Thoracic aorta (tissue), 2 donors: Measurements from ENCODE around the gene RCAN3. TPM values are rescaled to one million over a fixed set of nuclear protein-coding genes. Genes with fewer than 3 reads are reported as not detected.

Experiments used
- ATAC-seq: fragments of 150-250 bp; one replicate; pipeline ENCODE4 v1.8.0; 2017; ENCODE audit warnings: low read depth; ENCODE audit not compliant: insufficient number of reproducible peaks, low FRiP score
- DNase-seq: peaks from one replicate; pipeline ENCODE4 v3.0.0-alpha.2; 2020; ENCODE audit warnings: low spot score
- H3K27ac ChIP-seq, 2 donors: fragments of 200-600 bp; sonication (generic); 1 replicate in 1 of 2; 2 replicates in 1 of 2; pipeline ENCODE4 v1.5.1; 2016; ENCODE audit warnings: mild to moderate bottlenecking in 2 of 2, moderate library complexity in 2 of 2
- H3K27me3 ChIP-seq: fragments of 200-600 bp; sonication (generic); replicated peaks from 2 replicates; pipeline ENCODE4 v1.6.0; 2016; ENCODE audit warnings: mild to moderate bottlenecking; ENCODE audit not compliant: insufficient read depth
- H3K36me3 ChIP-seq: fragments of 200-600 bp; sonication (generic); one replicate; pipeline ENCODE4 v1.5.1; 2016
- H3K4me1 ChIP-seq, 2 donors: fragments of 200-600 bp; sonication (generic); 1 replicate in 1 of 2; 2 replicates in 1 of 2; pipeline versions ENCODE4 v1.5.1 to v1.6.0; 2016; ENCODE audit warnings: low read depth in 2 of 2, mild to moderate bottlenecking in 1 of 2; ENCODE audit not compliant: control insufficient read depth in 1 of 2
- H3K4me3 ChIP-seq: fragments of 200-600 bp; sonication (generic); 2 replicates; pipeline ENCODE4 v1.5.1; 2016; ENCODE audit warnings: mild to moderate bottlenecking
- H3K9me3 ChIP-seq: fragments of 200-600 bp; sonication (generic); 2 replicates; pipeline ENCODE4 v1.5.1; 2016
- CTCF ChIP-seq: fragments of 200-600 bp; sonication (generic); IDR thresholded peaks from one replicate; pipeline ENCODE4 v1.5.1; 2019; ENCODE audit warnings: antibody characterized with exemption
- total RNA-seq, 2 donors: library from RNA; depleted of rRNA; stranded (reverse); fragments of >200 nt; gene quantifications; one replicate each; pipeline versions ENCODE4 v1.1.0 to v1.2.3, GENCODE V29; 2016

The RCAN3 gene
- total RNA-seq, 2 donors from 2014 or later, result 2.6 to 7.3 TPM

- H3K36me3 ChIP-seq, result no peaks in the 10 kb centered on the region
- no peaks in the 10 kb centered on the region for H3K4me1 ChIP-seq
- no peaks in the 10 kb centered on the region for H3K9me3 ChIP-seq
- H3K27ac ChIP-seq, result no peak overlapping the region
- peak overlapping the region; percentile 48 for H3K4me3 ChIP-seq
- TF ChIP-seq CTCF, result no peak
- ATAC-seq (no peak), DNase-seq (no peak)
- H3K27me3 ChIP-seq, result no peaks in the 10 kb centered on the region
These were observed 32.4 kb downstream of the RCAN3 start for GRCh38 chr1:24535021-24535424.

- no peaks in the 10 kb centered on the region for H3K27me3 ChIP-seq
- ATAC-seq (no peak), DNase-seq (no peak)
- H3K4me1 ChIP-seq, result no peaks in the 10 kb centered on the region
- no peak overlapping the region for H3K4me3 ChIP-seq
- H3K9me3 ChIP-seq, result no peaks in the 10 kb centered on the region
- no peak overlapping the region for H3K27ac ChIP-seq
- no peak for TF ChIP-seq CTCF
- H3K36me3 ChIP-seq, result no peaks in the 10 kb centered on the region
These were observed 33.1 kb downstream of the RCAN3 start for GRCh38 chr1:24535778-24536177.

- H3K36me3 ChIP-seq, result no peaks in the 10 kb centered on the region
- H3K27ac ChIP-seq, result no peak overlapping the region
- H3K4me3 ChIP-seq, result no peak overlapping the region
- no peaks in the 10 kb centered on the region for H3K4me1 ChIP-seq
- ATAC-seq, result no peak
- no peaks in the 10 kb centered on the region for H3K27me3 ChIP-seq
- no peak for TF ChIP-seq CTCF
- no peaks in the 10 kb centered on the region for H3K9me3 ChIP-seq
- DNase-seq, result no peak
These were observed 33.8 kb downstream of the RCAN3 start for GRCh38 chr1:24536391-24536840.

DNA sequence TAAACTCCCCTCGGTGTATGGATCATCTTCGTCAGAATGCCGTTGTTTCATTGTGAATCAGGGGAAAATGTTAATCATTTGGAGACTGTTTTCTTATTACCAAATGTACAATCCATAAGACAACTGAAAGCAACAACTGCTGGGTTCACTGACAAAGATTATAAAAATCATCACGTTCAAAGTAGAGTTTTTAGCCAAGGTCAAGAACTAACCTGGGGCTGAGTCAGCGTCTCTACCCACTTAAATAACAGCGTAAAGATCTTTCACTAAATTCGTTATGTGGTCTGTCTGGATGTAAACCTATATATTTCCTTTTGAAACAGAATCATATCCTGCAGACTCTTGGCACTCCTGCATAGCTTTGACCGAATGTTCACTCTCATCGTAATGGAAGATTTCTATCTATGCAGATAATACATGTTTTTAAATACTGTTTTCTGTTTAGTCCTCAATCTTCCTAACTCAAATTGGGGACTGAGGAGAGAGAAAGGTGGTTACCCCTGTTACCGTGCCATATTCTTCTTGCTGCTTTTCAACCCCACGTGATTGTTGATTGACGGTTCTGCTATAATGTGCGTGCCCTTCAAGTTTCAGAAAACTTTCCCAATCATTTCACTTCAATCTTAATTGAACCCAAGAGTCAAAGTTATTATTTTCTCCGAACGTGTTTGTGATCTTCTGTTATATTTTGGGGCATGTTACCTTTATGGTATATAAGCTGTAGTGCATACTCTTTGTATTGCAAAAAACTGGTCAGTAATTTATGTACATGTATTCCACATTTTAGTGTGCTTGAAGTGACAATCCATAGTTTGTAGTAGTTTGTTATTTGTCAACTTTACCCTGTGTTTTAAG lies 37.6 kb downstream of the RCAN3 start:
- no peaks in the 10 kb centered on the region for H3K9me3 ChIP-seq
- no peak for DNase-seq
- no peak for TF ChIP-seq CTCF
- no peaks in the 10 kb centered on the region for H3K36me3 ChIP-seq
- H3K27ac ChIP-seq, result no peak overlapping the region
- H3K4me1 ChIP-seq, result no peaks in the 10 kb centered on the region
- no peak for ATAC-seq
- no peak overlapping the region for H3K4me3 ChIP-seq
- no peaks in the 10 kb centered on the region for H3K27me3 ChIP-seq

GRCh38 chr1:24540906-24541710 lies 38.5 kb downstream of the RCAN3 start:
- no peaks in the 10 kb centered on the region for H3K36me3 ChIP-seq
- TF ChIP-seq CTCF, result no peak
- no peak for ATAC-seq
- H3K27ac ChIP-seq, result no peak overlapping the region
- no peak overlapping the region for H3K4me3 ChIP-seq
- H3K27me3 ChIP-seq, result no peaks in the 10 kb centered on the region
- H3K9me3 ChIP-seq, result no peaks in the 10 kb centered on the region
- DNase-seq, result no peak
- no peaks in the 10 kb centered on the region for H3K4me1 ChIP-seq
